Spleen (tissue), 7 donors: ENCODE measurements around the gene COL5A1.

ENCODE experiments used
- CTCF ChIP-seq, 11 experiments: fragments of 200-600 bp in 7 of 11; fragments of 450-650 bp in 4 of 11; sonication (generic) in 4 of 11; IDR thresholded peaks in 8 of 11; conservative IDR thresholded peaks in 3 of 11; 1 replicate in 7 of 11; 2 replicates in 4 of 11; pipeline versions ENCODE4 v1.4.0 to v1.8.0; 2016 to 2021; ENCODE audit warnings: antibody characterized with exemption in 11 of 11, inconsistent platforms in 4 of 11, mild to moderate bottlenecking in 1 of 11
- POLR2A ChIP-seq, 3 donors: fragments of 450-650 bp; IDR thresholded peaks; one replicate each; pipeline ENCODE4 v1.5.1; 2017; ENCODE audit warnings: antibody characterized with exemption in 3 of 3, mild to moderate bottlenecking in 1 of 3
- POLR2AphosphoS5 ChIP-seq, 3 donors: sonication (generic); formaldehyde crosslinking; IDR thresholded peaks; one replicate each; pipeline ENCODE4 v1.5.1; 2017; ENCODE audit warnings: antibody characterized with exemption in 3 of 3
- donor health status: DM: no; HTN: no; CAD: no; lungs with moderate emphysema.
- donor health status: DM: no; HTN: no; CAD: no.
- donor health status: DM: no; HTN: no; CAD: no.

GRCh38 chr9:134744385-134745295 lies 103.0 kb downstream of the COL5A1 start:
- no peak for TF ChIP-seq CTCF (IDR thresholded peaks at IDR 0.05 in 8 of 11, conservative IDR thresholded peaks at IDR 0.05 in 3 of 11)
- no peak for TF ChIP-seq POLR2A (IDR thresholded peaks at IDR 0.05)
- TF ChIP-seq POLR2AphosphoS5 (IDR thresholded peaks at IDR 0.05) = no peak
